Panc1 (cell line): Measurements from ENCODE around the gene ADGRG2.

Experiments used
- CTCF ChIP-seq: fragments of 450-650 bp; IDR thresholded peaks from 2 replicates; pipeline ENCODE4 v1.5.1; 2017; ENCODE audit warnings: mild to moderate bottlenecking
- SIN3A ChIP-seq: IDR thresholded peaks from 2 replicates; pipeline ENCODE4 v1.6.1; 2012; ENCODE audit warnings: low read depth, mild to moderate bottlenecking, low read length, moderate library complexity, borderline replicate concordance; ENCODE audit not compliant: insufficient read depth

GRCh38 chrX:18946157-18946556 is 176.1 kb downstream of the ADGRG2 start:
- TF ChIP-seq CTCF (no peak), SIN3A (no peak)
